Body of pancreas (tissue), 4 donors: ENCODE data around the gene HTR2B.

Source experiments
- POLR2A ChIP-seq, 3 donors: fragments of 450-650 bp; IDR thresholded peaks; one replicate each; pipeline ENCODE4 v1.6.1; 2016; ENCODE audit warnings: antibody characterized with exemption in 3 of 3, mild to moderate bottlenecking in 2 of 3
- TF ChIP-seq, protein P1 (sequence below), 7 experiments: fragments of 450-650 bp in 4 of 7; fragments of 200-600 bp in 3 of 7; sonication (generic) in 3 of 7; IDR thresholded peaks; one replicate each; pipeline ENCODE4 v1.5.1; 2016 to 2019; ENCODE audit warnings: antibody characterized with exemption in 7 of 7

GRCh38 chr2:231104115-231104713, 20.6 kb downstream of the HTR2B start:
- TF ChIP-seq, protein P1, sequence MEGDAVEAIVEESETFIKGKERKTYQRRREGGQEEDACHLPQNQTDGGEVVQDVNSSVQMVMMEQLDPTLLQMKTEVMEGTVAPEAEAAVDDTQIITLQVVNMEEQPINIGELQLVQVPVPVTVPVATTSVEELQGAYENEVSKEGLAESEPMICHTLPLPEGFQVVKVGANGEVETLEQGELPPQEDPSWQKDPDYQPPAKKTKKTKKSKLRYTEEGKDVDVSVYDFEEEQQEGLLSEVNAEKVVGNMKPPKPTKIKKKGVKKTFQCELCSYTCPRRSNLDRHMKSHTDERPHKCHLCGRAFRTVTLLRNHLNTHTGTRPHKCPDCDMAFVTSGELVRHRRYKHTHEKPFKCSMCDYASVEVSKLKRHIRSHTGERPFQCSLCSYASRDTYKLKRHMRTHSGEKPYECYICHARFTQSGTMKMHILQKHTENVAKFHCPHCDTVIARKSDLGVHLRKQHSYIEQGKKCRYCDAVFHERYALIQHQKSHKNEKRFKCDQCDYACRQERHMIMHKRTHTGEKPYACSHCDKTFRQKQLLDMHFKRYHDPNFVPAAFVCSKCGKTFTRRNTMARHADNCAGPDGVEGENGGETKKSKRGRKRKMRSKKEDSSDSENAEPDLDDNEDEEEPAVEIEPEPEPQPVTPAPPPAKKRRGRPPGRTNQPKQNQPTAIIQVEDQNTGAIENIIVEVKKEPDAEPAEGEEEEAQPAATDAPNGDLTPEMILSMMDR (IDR thresholded peaks at IDR 0.05): peak; percentile 37 to 80 (median 77)
- TF ChIP-seq POLR2A (IDR thresholded peaks at IDR 0.05): no peak
